Measurements from ENCODE around the gene FREY1.
A peak's percentile ranks its signal among the peaks of the same experiment; 100 is the strongest.
"Not testable (repeated sequence)": the region's sequence is repeated elsewhere in the genome, so short reads cannot be mapped to it uniquely, and the experiment has no call there.

The FREY1 gene

GRCh38 chr11:45907911-45908370 lies 870 bp upstream of the FREY1 start:
- Histone ChIP-seq H3K9ac (ENCODE audit: low read length) (no peak overlapping the region), H3K27ac (ENCODE audit: low read depth, low read length) (no peak overlapping the region), H3K27me3 (ENCODE audit: control insufficient read depth in 1 of 2, insufficient read depth in 2 of 2, low read length in 2 of 2) (no peaks in the 10 kb centered on the region), H3K4me3 (ENCODE audit: low read depth in 1 of 2, low read length in 2 of 2) (no peak overlapping the region), H3K4me1 (ENCODE audit: insufficient read depth, low read length) (no peaks in the 10 kb centered on the region), H3K9me3 (ENCODE audit: low read length) (no peaks in the 10 kb centered on the region), H3K36me3 (ENCODE audit: insufficient read depth, low read length) (peaks cover 3% of the 10 kb centered on the region)

DNA sequence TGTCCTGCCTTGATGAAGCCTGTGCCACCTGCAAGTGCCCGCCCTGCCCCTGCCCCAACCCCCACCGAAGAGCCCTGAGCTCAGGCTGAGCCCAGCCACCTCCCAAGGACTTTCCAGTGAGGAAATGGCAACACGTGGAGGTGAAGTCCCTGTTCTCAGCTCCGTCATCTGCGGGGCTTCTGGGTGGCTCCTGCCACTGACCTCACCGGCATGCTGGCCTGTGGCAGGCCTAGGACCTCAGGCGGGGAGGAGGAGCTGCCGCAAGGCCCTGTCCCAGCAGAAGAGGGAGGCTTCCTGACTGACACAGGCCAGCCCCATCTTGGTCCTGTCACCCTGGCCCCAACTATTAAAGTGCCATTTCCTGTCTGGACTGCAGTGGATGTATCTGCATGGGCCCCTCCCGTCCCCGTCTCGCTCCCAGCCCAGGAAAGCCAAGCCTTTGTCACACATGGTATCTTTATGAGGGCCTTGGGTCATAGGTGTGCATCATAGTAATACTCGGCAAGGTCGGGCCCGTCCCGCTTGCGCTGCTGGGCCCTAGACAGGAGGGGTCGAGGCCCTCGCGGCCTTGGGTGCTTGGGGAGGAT lies 882 bp downstream of the FREY1 start:
- no peak overlapping the region for H3K27ac ChIP-seq (ENCODE audit: low read depth, low read length)
- no peak overlapping the region for H3K4me3 ChIP-seq (ENCODE audit: low read depth in 1 of 2, low read length in 2 of 2)
- no peaks in the 10 kb centered on the region for H3K27me3 ChIP-seq (ENCODE audit: control insufficient read depth in 1 of 2, insufficient read depth in 2 of 2, low read length in 2 of 2)
- H3K36me3 ChIP-seq (ENCODE audit: insufficient read depth, low read length), result peaks cover 3% of the 10 kb centered on the region
- H3K9ac ChIP-seq (ENCODE audit: low read length), result no peak overlapping the region
- H3K9me3 ChIP-seq (ENCODE audit: low read length), result no peaks in the 10 kb centered on the region
- H3K4me1 ChIP-seq (ENCODE audit: insufficient read depth, low read length), result peaks cover 4% of the 10 kb centered on the region

- not testable (repeated sequence) for H3K9me3 ChIP-seq (ENCODE audit: low read length); H3K36me3 ChIP-seq (ENCODE audit: insufficient read depth, low read length); H3K4me3 ChIP-seq (ENCODE audit: low read depth in 1 of 2, low read length in 2 of 2); H3K27me3 ChIP-seq (ENCODE audit: control insufficient read depth in 1 of 2, insufficient read depth in 2 of 2, low read length in 2 of 2); H3K27ac ChIP-seq (ENCODE audit: low read depth, low read length); H3K9ac ChIP-seq (ENCODE audit: low read length)
- peaks cover 10% of the 10 kb centered on the region for H3K4me1 ChIP-seq (ENCODE audit: insufficient read depth, low read length)
Measured at GRCh38 chr11:45905576-45905975, 1.5 kb downstream of the FREY1 start.

DNA sequence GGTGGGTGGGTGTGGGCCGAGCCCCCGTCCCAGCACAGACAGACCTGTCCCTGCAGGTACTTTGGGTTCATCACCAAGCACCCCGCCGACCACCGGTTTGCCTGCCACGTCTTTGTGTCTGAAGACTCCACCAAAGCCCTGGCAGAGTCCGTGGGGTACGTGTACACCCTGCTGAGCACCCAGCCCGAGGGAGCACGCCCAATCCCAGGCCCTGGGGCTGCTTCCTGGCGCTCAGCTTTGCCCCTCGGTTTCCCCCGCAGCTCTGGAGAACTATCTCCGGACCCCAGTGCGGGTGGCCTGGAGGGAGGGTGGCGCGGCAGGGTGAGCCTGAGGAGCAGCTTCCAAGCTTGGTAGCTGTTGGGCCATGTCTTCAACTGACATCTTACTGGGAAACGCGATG lies 2.0 kb downstream of the FREY1 start:
- Histone ChIP-seq H3K4me1 (ENCODE audit: insufficient read depth, low read length) (peaks cover 13% of the 10 kb centered on the region), H3K27ac (ENCODE audit: low read depth, low read length) (no peak overlapping the region), H3K9ac (ENCODE audit: low read length) (no peak overlapping the region), H3K4me3 (ENCODE audit: low read depth in 1 of 2, low read length in 2 of 2) (no peak overlapping the region), H3K36me3 (ENCODE audit: insufficient read depth, low read length) (no peaks in the 10 kb centered on the region), H3K27me3 (ENCODE audit: control insufficient read depth in 1 of 2, insufficient read depth in 2 of 2, low read length in 2 of 2) (no peaks in the 10 kb centered on the region), H3K9me3 (ENCODE audit: low read length) (no peaks in the 10 kb centered on the region)

- Histone ChIP-seq H3K27ac (ENCODE audit: low read depth, low read length) (no peak overlapping the region), H3K4me3 (ENCODE audit: low read depth in 1 of 2, low read length in 2 of 2) (no peak overlapping the region), H3K9ac (ENCODE audit: low read length) (no peak overlapping the region)
Measured at GRCh38 chr11:45904309-45904915, 2.7 kb downstream of the FREY1 start.

DNA sequence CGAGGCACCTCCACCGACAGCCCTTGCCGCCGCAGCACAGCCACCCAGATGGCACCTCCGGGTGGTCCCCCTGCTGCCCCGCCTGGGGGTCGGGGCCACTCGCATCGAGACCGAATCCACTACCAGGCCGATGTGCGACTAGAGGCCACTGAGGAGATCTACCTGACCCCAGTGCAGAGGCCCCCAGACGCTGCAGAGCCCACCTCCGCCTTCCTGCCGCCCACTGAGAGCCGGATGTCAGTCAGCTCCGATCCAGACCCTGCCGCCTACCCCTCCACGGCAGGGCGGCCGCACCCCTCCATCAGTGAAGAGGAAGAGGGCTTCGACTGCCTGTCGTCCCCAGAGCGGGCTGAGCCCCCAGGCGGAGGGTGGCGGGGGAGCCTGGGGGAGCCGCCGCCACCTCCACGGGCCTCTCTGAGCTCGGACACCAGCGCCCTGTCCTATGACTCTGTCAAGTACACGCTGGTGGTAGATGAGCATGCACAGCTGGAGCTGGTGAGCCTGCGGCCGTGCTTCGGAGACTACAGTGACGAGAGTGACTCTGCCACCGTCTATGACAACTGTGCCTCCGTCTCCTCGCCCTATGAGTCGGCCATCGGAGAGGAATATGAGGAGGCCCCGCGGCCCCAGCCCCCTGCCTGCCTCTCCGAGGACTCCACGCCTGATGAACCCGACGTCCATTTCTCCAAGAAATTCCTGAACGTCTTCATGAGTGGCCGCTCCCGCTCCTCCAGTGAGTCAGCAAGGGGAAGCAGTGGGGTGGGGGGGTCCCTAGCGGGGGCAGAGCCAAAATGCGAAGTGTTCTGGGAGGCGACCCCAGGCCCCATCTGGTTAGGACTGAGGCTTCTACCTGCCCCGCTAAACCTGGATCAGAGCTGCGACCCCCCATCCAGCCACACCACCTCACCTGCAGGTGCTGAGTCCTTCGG lies 4.4 kb downstream of the FREY1 start:
- no peaks in the 10 kb centered on the region for H3K27me3 ChIP-seq (ENCODE audit: control insufficient read depth in 1 of 2, insufficient read depth in 2 of 2, low read length in 2 of 2)
- H3K4me3 ChIP-seq (ENCODE audit: low read depth in 1 of 2, low read length in 2 of 2), result no peak overlapping the region
- no peak overlapping the region for H3K27ac ChIP-seq (ENCODE audit: low read depth, low read length)
- H3K36me3 ChIP-seq (ENCODE audit: insufficient read depth, low read length), result no peaks in the 10 kb centered on the region
- H3K4me1 ChIP-seq (ENCODE audit: insufficient read depth, low read length), result peaks cover 19% of the 10 kb centered on the region
- no peaks in the 10 kb centered on the region for H3K9me3 ChIP-seq (ENCODE audit: low read length)
- H3K9ac ChIP-seq (ENCODE audit: low read length), result no peak overlapping the region

More at GRCh38 chr11:45904309-45904915, 2.7 kb downstream of the FREY1 start:
- H3K9me3 ChIP-seq (ENCODE audit: low read length), result no peaks in the 10 kb centered on the region
- peaks cover 13% of the 10 kb centered on the region for H3K4me1 ChIP-seq (ENCODE audit: insufficient read depth, low read length)
- no peaks in the 10 kb centered on the region for H3K27me3 ChIP-seq (ENCODE audit: control insufficient read depth in 1 of 2, insufficient read depth in 2 of 2, low read length in 2 of 2)
- H3K36me3 ChIP-seq (ENCODE audit: insufficient read depth, low read length), result no peaks in the 10 kb centered on the region

DNA sequence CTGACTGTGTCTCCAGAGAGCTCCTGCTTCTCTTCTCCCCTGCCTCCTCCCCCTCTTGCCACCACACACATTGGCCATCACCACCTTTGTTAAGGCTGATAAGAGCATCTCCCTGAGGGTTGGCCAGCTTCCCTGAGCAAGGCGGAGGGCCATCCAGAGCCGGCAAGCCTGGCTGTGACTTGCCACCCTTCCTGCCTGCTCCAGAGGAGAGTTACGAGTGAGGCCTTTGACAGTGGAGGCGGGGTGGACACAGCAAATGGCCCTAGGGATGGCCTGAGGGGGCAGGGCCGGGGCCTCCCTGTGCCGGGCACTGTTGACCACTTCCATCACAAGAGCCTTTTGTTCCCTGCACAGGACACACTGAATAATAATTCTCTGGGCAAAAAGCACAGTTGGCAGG lies 5.4 kb downstream of the FREY1 start:
- no peak overlapping the region for H3K9ac ChIP-seq (ENCODE audit: low read length)
- H3K27me3 ChIP-seq (ENCODE audit: control insufficient read depth in 1 of 2, insufficient read depth in 2 of 2, low read length in 2 of 2), result peaks cover 0 to 1% of the 10 kb centered on the region in 2 donors
- no peak overlapping the region for H3K4me3 ChIP-seq (ENCODE audit: low read depth in 1 of 2, low read length in 2 of 2)
- H3K27ac ChIP-seq (ENCODE audit: low read depth, low read length), result no peak overlapping the region
- H3K9me3 ChIP-seq (ENCODE audit: low read length), result no peaks in the 10 kb centered on the region
- H3K4me1 ChIP-seq (ENCODE audit: insufficient read depth, low read length), result peaks cover 19% of the 10 kb centered on the region
- H3K36me3 ChIP-seq (ENCODE audit: insufficient read depth, low read length), result no peaks in the 10 kb centered on the region

DNA sequence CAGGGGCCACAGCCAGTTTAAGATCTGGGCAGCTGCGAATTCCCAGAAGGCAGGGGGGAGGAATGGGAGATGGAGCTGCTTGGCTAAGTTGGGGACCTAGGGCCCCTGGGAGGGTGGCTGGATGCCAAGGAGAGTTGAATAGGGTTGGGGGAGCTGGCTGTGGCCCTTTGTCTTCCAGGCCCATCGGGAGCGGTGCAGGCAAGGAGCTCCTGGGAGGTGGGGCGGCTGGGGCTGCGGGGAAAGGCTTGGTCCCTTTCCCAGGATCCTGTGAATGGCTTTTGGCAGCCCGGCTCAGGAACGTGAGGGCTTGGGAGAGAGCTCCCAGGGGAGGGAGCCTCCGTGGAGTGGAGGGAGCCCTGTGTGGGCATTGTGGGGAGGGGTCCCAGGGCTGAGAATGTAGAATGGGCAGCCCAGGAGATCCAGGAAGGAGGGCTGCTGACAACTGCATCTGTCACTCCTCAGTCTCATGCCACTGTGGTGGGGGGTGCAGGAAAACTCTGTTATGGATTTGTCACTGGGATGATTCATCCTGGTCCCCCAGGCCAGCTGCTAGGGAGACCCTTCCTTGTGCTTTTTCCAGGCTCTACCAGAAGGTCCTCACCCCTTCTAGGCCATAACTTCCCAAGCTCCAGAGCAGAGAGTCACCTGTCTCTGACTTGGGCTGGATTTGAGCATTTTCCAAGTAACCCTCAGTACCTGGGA lies 6.0 kb downstream of the FREY1 start:
- Histone ChIP-seq H3K36me3 (ENCODE audit: insufficient read depth, low read length) (no peaks in the 10 kb centered on the region), H3K4me3 (ENCODE audit: low read depth in 1 of 2, low read length in 2 of 2) (peak overlapping the region in 1 of 2 donors; percentile 63), H3K9ac (ENCODE audit: low read length) (no peak overlapping the region), H3K9me3 (ENCODE audit: low read length) (no peaks in the 10 kb centered on the region), H3K4me1 (ENCODE audit: insufficient read depth, low read length) (peaks cover 19% of the 10 kb centered on the region), H3K27me3 (ENCODE audit: control insufficient read depth in 1 of 2, insufficient read depth in 2 of 2, low read length in 2 of 2) (peaks cover 0 to 7% of the 10 kb centered on the region in 2 donors), H3K27ac (ENCODE audit: low read depth, low read length) (peak overlapping the region; percentile 29)

DNA sequence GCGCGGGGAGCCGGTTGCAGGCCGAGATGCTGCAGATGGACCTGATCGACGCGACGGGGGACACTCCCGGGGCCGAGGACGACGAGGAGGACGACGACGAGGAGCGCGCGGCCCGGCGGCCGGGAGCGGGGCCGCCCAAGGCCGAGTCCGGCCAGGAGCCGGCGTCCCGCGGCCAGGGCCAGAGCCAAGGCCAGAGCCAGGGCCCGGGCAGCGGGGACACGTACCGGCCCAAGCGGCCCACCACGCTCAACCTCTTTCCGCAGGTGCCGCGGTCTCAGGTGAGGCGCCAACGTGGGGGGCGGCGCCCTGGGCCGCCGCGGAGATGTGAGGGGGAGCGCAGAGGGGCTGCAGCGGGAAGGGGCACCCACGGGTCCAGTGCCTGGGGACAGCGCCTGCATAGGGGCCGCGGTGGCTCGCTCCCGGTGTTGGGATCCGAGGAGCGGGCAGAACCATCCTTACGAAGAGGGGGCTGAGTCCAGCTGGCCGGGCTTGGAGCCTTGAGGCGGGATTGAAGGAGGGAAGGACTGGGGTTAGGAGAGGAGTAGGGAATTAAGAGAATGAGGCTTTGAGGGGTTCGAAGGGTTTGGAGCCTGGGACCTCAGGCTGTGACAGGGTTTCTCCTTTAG lies 6.8 kb downstream of the FREY1 start:
- H3K4me3 ChIP-seq (ENCODE audit: low read depth in 1 of 2, low read length in 2 of 2), result peak overlapping the region; percentile 47 to 63
- H3K9ac ChIP-seq (ENCODE audit: low read length); H3K36me3 ChIP-seq (ENCODE audit: insufficient read depth, low read length); H3K9me3 ChIP-seq (ENCODE audit: low read length): not testable (repeated sequence)
- peaks cover 0 to 11% of the 10 kb centered on the region in 2 donors for H3K27me3 ChIP-seq (ENCODE audit: control insufficient read depth in 1 of 2, insufficient read depth in 2 of 2, low read length in 2 of 2)
- H3K4me1 ChIP-seq (ENCODE audit: insufficient read depth, low read length), result peaks cover 19% of the 10 kb centered on the region
- H3K27ac ChIP-seq (ENCODE audit: low read depth, low read length), result peak overlapping the region; percentile 29

- H3K4me3 ChIP-seq (ENCODE audit: low read depth in 1 of 2, low read length in 2 of 2), result peak overlapping the region; percentile 47
- H3K4me1 ChIP-seq (ENCODE audit: insufficient read depth, low read length), result peaks cover 19% of the 10 kb centered on the region
- H3K9ac ChIP-seq (ENCODE audit: low read length), result no peak overlapping the region
- no peaks in the 10 kb centered on the region for H3K36me3 ChIP-seq (ENCODE audit: insufficient read depth, low read length)
- H3K27me3 ChIP-seq (ENCODE audit: control insufficient read depth in 1 of 2, insufficient read depth in 2 of 2, low read length in 2 of 2), result peaks cover 3 to 15% of the 10 kb centered on the region in 2 donors
- no peaks in the 10 kb centered on the region for H3K9me3 ChIP-seq (ENCODE audit: low read length)
- no peak overlapping the region for H3K27ac ChIP-seq (ENCODE audit: low read depth, low read length)
Measured at GRCh38 chr11:45899448-45900174, 7.5 kb downstream of the FREY1 start.
